ENCODE results near the gene CCT4. TPM values are rescaled to one million over a fixed set of nuclear protein-coding genes. Genes with fewer than 3 reads are reported as not detected.

CCT4 gene
- total RNA-seq, 1 donor = 117 TPM

DNA sequence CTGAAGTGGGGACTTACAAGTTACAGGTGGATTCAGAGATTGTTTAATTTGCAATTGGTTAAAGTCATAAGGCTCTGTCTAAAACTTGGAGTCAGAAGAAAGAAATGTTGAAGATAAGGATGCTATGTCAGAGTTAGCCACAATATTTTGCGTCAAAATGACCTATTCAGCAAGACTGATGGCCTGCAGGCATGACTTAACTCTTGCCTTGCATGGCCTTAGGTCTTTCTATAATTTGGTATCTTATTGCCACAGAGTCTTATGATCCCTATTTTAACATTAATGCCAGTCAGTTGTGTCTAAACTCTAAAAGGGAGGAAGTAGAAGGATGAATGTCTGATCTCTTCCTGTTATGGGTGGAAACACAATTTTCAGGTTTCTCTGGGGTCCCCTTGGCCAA is 11.8 kb upstream of the CCT4 start:
- Histone ChIP-seq H3K79me2 (ENCODE audit: insufficient read depth, low read length) (peaks cover 3% of the 10 kb centered on the region), H3K9me3 (ENCODE audit: low read depth, low read length) (no peaks in the 10 kb centered on the region), H3K4me2 (ENCODE audit: insufficient read depth, low read length) (no peak overlapping the region), H3K36me3 (ENCODE audit: insufficient read depth, low read length) (no peaks in the 10 kb centered on the region), H3K27ac (ENCODE audit: low read depth, low read length) (no peak overlapping the region), H3K4me1 (ENCODE audit: insufficient read depth, low read length) (no peaks in the 10 kb centered on the region), H4K20me1 (ENCODE audit: insufficient read depth, low read length) (no peaks in the 10 kb centered on the region), H3K27me3 (ENCODE audit: insufficient read depth, low read length) (no peaks in the 10 kb centered on the region), H2AFZ (ENCODE audit: low read length) (no peak overlapping the region), H3K4me3 (ENCODE audit: insufficient read depth, low read length) (no peak overlapping the region)
- DNase-seq (ENCODE audit: insufficient read length, low spot score, missing footprints) = no peak
- TF ChIP-seq, protein P1, sequence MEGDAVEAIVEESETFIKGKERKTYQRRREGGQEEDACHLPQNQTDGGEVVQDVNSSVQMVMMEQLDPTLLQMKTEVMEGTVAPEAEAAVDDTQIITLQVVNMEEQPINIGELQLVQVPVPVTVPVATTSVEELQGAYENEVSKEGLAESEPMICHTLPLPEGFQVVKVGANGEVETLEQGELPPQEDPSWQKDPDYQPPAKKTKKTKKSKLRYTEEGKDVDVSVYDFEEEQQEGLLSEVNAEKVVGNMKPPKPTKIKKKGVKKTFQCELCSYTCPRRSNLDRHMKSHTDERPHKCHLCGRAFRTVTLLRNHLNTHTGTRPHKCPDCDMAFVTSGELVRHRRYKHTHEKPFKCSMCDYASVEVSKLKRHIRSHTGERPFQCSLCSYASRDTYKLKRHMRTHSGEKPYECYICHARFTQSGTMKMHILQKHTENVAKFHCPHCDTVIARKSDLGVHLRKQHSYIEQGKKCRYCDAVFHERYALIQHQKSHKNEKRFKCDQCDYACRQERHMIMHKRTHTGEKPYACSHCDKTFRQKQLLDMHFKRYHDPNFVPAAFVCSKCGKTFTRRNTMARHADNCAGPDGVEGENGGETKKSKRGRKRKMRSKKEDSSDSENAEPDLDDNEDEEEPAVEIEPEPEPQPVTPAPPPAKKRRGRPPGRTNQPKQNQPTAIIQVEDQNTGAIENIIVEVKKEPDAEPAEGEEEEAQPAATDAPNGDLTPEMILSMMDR (IDR thresholded peaks at IDR 0.05; ENCODE audit: extremely low read depth, low read depth, low read length) = no peak

- H3K36me3 ChIP-seq (ENCODE audit: insufficient read depth, low read length) = no peaks in the 10 kb centered on the region
- H3K27ac ChIP-seq (ENCODE audit: low read depth, low read length) = no peak overlapping the region
- no peaks in the 10 kb centered on the region for H3K27me3 ChIP-seq (ENCODE audit: insufficient read depth, low read length)
- no peaks in the 10 kb centered on the region for H3K9me3 ChIP-seq (ENCODE audit: low read depth, low read length)
- TF ChIP-seq, protein P1 (IDR thresholded peaks at IDR 0.05; ENCODE audit: extremely low read depth, low read depth, low read length) = peak; percentile 56
- DNase-seq (ENCODE audit: insufficient read length, low spot score, missing footprints) = no peak
- no peak overlapping the region for H3K4me2 ChIP-seq (ENCODE audit: insufficient read depth, low read length)
- no peaks in the 10 kb centered on the region for H3K4me1 ChIP-seq (ENCODE audit: insufficient read depth, low read length)
- H2AFZ ChIP-seq (ENCODE audit: low read length) = no peak overlapping the region
- no peaks in the 10 kb centered on the region for H4K20me1 ChIP-seq (ENCODE audit: insufficient read depth, low read length)
- no peak overlapping the region for H3K4me3 ChIP-seq (ENCODE audit: insufficient read depth, low read length)
- H3K79me2 ChIP-seq (ENCODE audit: insufficient read depth, low read length) = no peaks in the 10 kb centered on the region
These were observed 10.4 kb upstream of the CCT4 start for GRCh38 chr2:61898810-61899209.

GRCh38 chr2:61887717-61888266 is 664 bp downstream of the CCT4 start:
- H3K9me3 ChIP-seq (ENCODE audit: low read depth, low read length) = no peaks in the 10 kb centered on the region
- peaks cover 52% of the 10 kb centered on the region for H3K79me2 ChIP-seq (ENCODE audit: insufficient read depth, low read length)
- peak overlapping the region; percentile 100 for H3K4me3 ChIP-seq (ENCODE audit: insufficient read depth, low read length)
- peak overlapping the region; percentile 91 for H3K4me2 ChIP-seq (ENCODE audit: insufficient read depth, low read length)
- H3K27me3 ChIP-seq (ENCODE audit: insufficient read depth, low read length) = no peaks in the 10 kb centered on the region
- H2AFZ ChIP-seq (ENCODE audit: low read length) = peak overlapping the region; percentile 94
- peaks cover 24% of the 10 kb centered on the region for H3K36me3 ChIP-seq (ENCODE audit: insufficient read depth, low read length)
- TF ChIP-seq, protein P1 (IDR thresholded peaks at IDR 0.05; ENCODE audit: extremely low read depth, low read depth, low read length) = no peak
- no peak for DNase-seq (ENCODE audit: insufficient read length, low spot score, missing footprints)
- H3K27ac ChIP-seq (ENCODE audit: low read depth, low read length) = peak overlapping the region; percentile 99
- H3K4me1 ChIP-seq (ENCODE audit: insufficient read depth, low read length) = peaks cover 8% of the 10 kb centered on the region
- peaks cover 38% of the 10 kb centered on the region for H4K20me1 ChIP-seq (ENCODE audit: insufficient read depth, low read length)

DNA sequence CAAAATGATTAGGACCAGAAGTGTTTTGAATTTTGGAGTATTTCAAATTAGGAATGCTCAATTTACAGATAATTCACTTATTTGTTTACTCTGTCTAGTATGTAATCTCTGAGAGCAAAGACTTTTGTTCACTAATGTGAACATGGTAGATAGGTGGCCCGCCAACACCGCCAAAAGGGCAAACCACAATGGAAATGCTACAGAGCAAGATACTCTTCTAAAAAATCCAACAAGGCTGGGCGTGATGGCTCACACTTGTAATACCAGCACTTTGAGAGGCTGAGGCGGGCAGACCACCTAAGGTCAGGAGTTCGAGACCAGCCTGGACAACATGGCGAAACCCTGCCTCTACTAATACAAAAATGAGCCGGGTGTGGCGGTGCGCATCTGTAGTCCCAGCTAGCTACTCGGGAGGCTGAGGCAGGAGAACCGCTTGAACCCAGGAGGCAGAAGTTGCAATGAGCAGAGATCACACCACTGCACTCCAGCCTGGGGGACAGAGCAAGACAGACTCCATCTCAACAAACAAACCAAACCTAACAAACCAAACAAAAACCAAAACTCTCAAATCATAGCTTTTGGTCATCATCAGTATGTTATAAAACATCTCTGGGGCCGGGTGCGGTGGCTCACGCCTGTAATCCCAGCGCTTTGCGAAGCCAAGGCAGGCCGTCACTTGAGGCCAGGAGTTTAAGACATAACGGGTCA is 2.4 kb downstream of the CCT4 start:
- peaks cover 8% of the 10 kb centered on the region for H3K4me1 ChIP-seq (ENCODE audit: insufficient read depth, low read length)
- H2AFZ ChIP-seq (ENCODE audit: low read length) = no peak overlapping the region
- peak overlapping the region; percentile 91 for H3K4me2 ChIP-seq (ENCODE audit: insufficient read depth, low read length)
- no peaks in the 10 kb centered on the region for H3K27me3 ChIP-seq (ENCODE audit: insufficient read depth, low read length)
- no peaks in the 10 kb centered on the region for H3K9me3 ChIP-seq (ENCODE audit: low read depth, low read length)
- no peak for DNase-seq (ENCODE audit: insufficient read length, low spot score, missing footprints)
- peaks cover 38% of the 10 kb centered on the region for H4K20me1 ChIP-seq (ENCODE audit: insufficient read depth, low read length)
- peaks cover 41% of the 10 kb centered on the region for H3K36me3 ChIP-seq (ENCODE audit: insufficient read depth, low read length)
- H3K79me2 ChIP-seq (ENCODE audit: insufficient read depth, low read length) = peaks cover 54% of the 10 kb centered on the region
- no peak overlapping the region for H3K27ac ChIP-seq (ENCODE audit: low read depth, low read length)
- TF ChIP-seq, protein P1 (IDR thresholded peaks at IDR 0.05; ENCODE audit: extremely low read depth, low read depth, low read length) = no peak
- H3K4me3 ChIP-seq (ENCODE audit: insufficient read depth, low read length) = peak overlapping the region; percentile 100
